ENCODE measurements around the gene SHH. TPM values are rescaled to one million over a fixed set of nuclear protein-coding genes. Genes with fewer than 3 reads are reported as not detected.

SHH gene
- total RNA-seq, 1 experiment from 2014 or later = 4.7 TPM

- no peaks in the 10 kb centered on the region for H3K4me1 Mint-ChIP-seq (ENCODE audit: low read depth, unreplicated experiment)
- H3K36me3 Mint-ChIP-seq (ENCODE audit: insufficient read depth, unreplicated experiment) = peaks cover 34% of the 10 kb centered on the region
- POLR2A ChIA-PET = no interaction called here
- no peak overlapping the region for H3K4me3 Mint-ChIP-seq (ENCODE audit: unreplicated experiment)
- H3K36me3 ChIP-seq (ENCODE audit: control insufficient read depth, insufficient read depth, low read length) = no peaks in the 10 kb centered on the region; the same call in 1 of the 2 replicates
- no peaks in the 10 kb centered on the region for H3K9me3 ChIP-seq
- no peak for DNase-seq
- H3K9me3 Mint-ChIP-seq (ENCODE audit: unreplicated experiment) = no peaks in the 10 kb centered on the region
- no peak for TF ChIP-seq CTCF (IDR thresholded peaks at IDR 0.05; ENCODE audit: insufficient read depth in 1 of 2, low read depth in 1 of 2, low read length in 1 of 2, severe bottlenecking in 1 of 2, unreplicated experiment in 1 of 2)
- CTCF ChIA-PET = no interaction called here
- BruUV-seq (replicated peaks) = no TSS peak
- no peak overlapping the region for H3K27ac Mint-ChIP-seq (ENCODE audit: unreplicated experiment)
- H3K4me1 ChIP-seq = no peaks in the 10 kb centered on the region
- no peaks in the 10 kb centered on the region for H3K27me3 Mint-ChIP-seq (ENCODE audit: insufficient read depth, unreplicated experiment)
- no peaks in the 10 kb centered on the region for H3K27me3 ChIP-seq (replicated peaks; ENCODE audit: control insufficient read depth, insufficient read depth, low read length)
- no peak overlapping the region for H3K4me3 ChIP-seq (ENCODE audit: low read depth, low read length)
- intact Hi-C loops (cut with micrococcal nuclease; ENCODE audit: unreplicated experiment) = no loop called here
Measured at GRCh38 chr7:155754165-155754564, 58.1 kb downstream of the SHH start.

DNA sequence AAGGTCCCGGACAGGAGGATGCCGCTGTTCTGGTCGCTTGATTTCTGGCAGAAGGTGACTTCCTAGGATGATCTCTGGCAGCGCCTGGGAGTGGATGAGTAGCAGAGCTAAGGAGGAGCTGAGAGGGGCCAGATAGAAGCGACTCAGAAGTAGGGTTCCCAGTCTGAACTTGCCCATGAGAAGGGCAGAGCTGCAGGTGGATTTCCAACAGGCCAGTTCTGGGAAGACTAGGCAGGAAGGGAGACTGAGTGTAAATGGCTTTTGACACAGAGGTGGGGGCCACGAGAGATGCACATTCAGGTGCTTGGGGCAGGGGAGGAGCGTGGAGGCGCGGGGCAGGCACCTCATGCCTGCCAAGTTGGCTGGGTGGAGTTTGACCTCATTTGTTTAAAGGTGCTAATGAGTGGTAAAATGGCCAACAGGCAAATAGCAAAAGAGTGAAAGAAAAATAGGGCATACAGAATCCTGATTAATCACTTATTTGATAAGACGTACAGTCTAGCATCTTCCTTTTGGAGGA lies 58.8 kb downstream of the SHH start:
- no TSS peak for BruUV-seq (replicated peaks)
- POLR2A ChIA-PET = no interaction called here

GRCh38 chr7:155752756-155753445 lies 59.4 kb downstream of the SHH start:
- H3K4me3 ChIP-seq (ENCODE audit: low read depth, low read length) = no peak overlapping the region
- H3K4me3 Mint-ChIP-seq (ENCODE audit: unreplicated experiment) = no peak overlapping the region
- no peaks in the 10 kb centered on the region for H3K9me3 ChIP-seq
- intact Hi-C loops (cut with micrococcal nuclease; ENCODE audit: unreplicated experiment) = no loop called here
- BruUV-seq (replicated peaks) = no TSS peak
- ChIA-PET CTCF (no interaction called here), POLR2A (no interaction called here)
- no peaks in the 10 kb centered on the region for H3K9me3 Mint-ChIP-seq (ENCODE audit: unreplicated experiment)
- peaks cover 27% of the 10 kb centered on the region for H3K36me3 Mint-ChIP-seq (ENCODE audit: insufficient read depth, unreplicated experiment)
- no peak for TF ChIP-seq CTCF (IDR thresholded peaks at IDR 0.05; ENCODE audit: insufficient read depth in 1 of 2, low read depth in 1 of 2, low read length in 1 of 2, severe bottlenecking in 1 of 2, unreplicated experiment in 1 of 2)
- no peak for DNase-seq
- H3K27me3 Mint-ChIP-seq (ENCODE audit: insufficient read depth, unreplicated experiment) = no peaks in the 10 kb centered on the region
- no peak overlapping the region for H3K27ac Mint-ChIP-seq (ENCODE audit: unreplicated experiment)
- H3K27me3 ChIP-seq (replicated peaks; ENCODE audit: control insufficient read depth, insufficient read depth, low read length) = no peaks in the 10 kb centered on the region
- H3K36me3 ChIP-seq (ENCODE audit: control insufficient read depth, insufficient read depth, low read length) = no peaks in the 10 kb centered on the region; the same call in 1 of the 2 replicates
- no peaks in the 10 kb centered on the region for H3K4me1 ChIP-seq
- no peaks in the 10 kb centered on the region for H3K4me1 Mint-ChIP-seq (ENCODE audit: low read depth, unreplicated experiment)

More for the DNA sequence above, 58.8 kb downstream of the SHH start:
- Mint-ChIP-seq H3K27me3 (ENCODE audit: insufficient read depth, unreplicated experiment) (no peaks in the 10 kb centered on the region), H3K4me3 (ENCODE audit: unreplicated experiment) (no peak overlapping the region), H3K9me3 (ENCODE audit: unreplicated experiment) (no peaks in the 10 kb centered on the region), H3K27ac (ENCODE audit: unreplicated experiment) (no peak overlapping the region), H3K4me1 (ENCODE audit: low read depth, unreplicated experiment) (no peaks in the 10 kb centered on the region), H3K36me3 (ENCODE audit: insufficient read depth, unreplicated experiment) (peaks cover 30% of the 10 kb centered on the region)
- Histone ChIP-seq H3K9me3 (no peaks in the 10 kb centered on the region), H3K27me3 (replicated peaks; ENCODE audit: control insufficient read depth, insufficient read depth, low read length) (no peaks in the 10 kb centered on the region), H3K4me3 (ENCODE audit: low read depth, low read length) (no peak overlapping the region), H3K4me1 (no peaks in the 10 kb centered on the region), H3K36me3 (ENCODE audit: control insufficient read depth, insufficient read depth, low read length) (no peaks in the 10 kb centered on the region; the same call in 1 of the 2 replicates)
- CTCF ChIA-PET = no interaction called here
- TF ChIP-seq CTCF (IDR thresholded peaks at IDR 0.05; ENCODE audit: insufficient read depth in 1 of 2, low read depth in 1 of 2, low read length in 1 of 2, severe bottlenecking in 1 of 2, unreplicated experiment in 1 of 2) = no peak
- DNase-seq = no peak
- intact Hi-C loops (cut with micrococcal nuclease; ENCODE audit: unreplicated experiment) = no loop called here
